ENCODE results near the gene DLG1. TPM values are rescaled to one million over a fixed set of nuclear protein-coding genes. Genes with fewer than 3 reads are reported as not detected.

The DLG1 gene
- total RNA-seq, 1 experiment from 2014 or later = 89.8 TPM

GRCh38 chr3:197296545-197296944 is 1.9 kb downstream of the DLG1 start:
- Histone ChIP-seq H3K4me1 (ENCODE audit: control insufficient read depth in 1 of 2, insufficient read depth in 2 of 2, low read length in 2 of 2) (peaks cover 11 to 17% of the 10 kb centered on the region in 2 experiments; a peak in 3 of 4 replicates), H3K79me2 (ENCODE audit: insufficient read depth, low read length) (peaks cover 62% of the 10 kb centered on the region), H3K36me3 (ENCODE audit: control insufficient read depth in 1 of 2, insufficient read depth in 2 of 2, low read length in 2 of 2) (peaks cover 15 to 18% of the 10 kb centered on the region in 2 experiments), H3K9ac (ENCODE audit: low read length) (peak overlapping the region; percentile 80), H3K27me3 (ENCODE audit: insufficient read depth, low read length) (no peaks in the 10 kb centered on the region), H3K27ac (ENCODE audit: low read depth, low read length) (no peak overlapping the region), H4K20me1 (ENCODE audit: insufficient read depth) (no peaks in the 10 kb centered on the region; the same call in 1 of the 2 replicates), H3K4me3 (replicated peaks in 1 of 2; ENCODE audit: low read depth in 1 of 2, low read length in 2 of 2) (peak overlapping the region; percentile 81 to 82), H3K9me2 (ENCODE audit: insufficient read depth) (no peaks in the 10 kb centered on the region), H3K9me3 (ENCODE audit: control insufficient read depth in 1 of 2, insufficient read depth in 1 of 2, low read depth in 1 of 2, low read length in 2 of 2) (no peaks in the 10 kb centered on the region), H3K4me2 (ENCODE audit: low read length) (peak overlapping the region; percentile 83), H2AFZ (ENCODE audit: low read depth, low read length, poor library complexity, severe bottlenecking) (no peak overlapping the region)
- DNase-seq (ENCODE audit: low read depth, low spot score) = no peak
- intact Hi-C loops (cut with micrococcal nuclease) = loop anchor here (5.0 kb wide), 1 partner anchor 161 kb away; no protein-coding TSS in a partner anchor
- POLR2A ChIA-PET = no interaction called here
- RAD21 ChIA-PET (ENCODE audit: low non-redundant PET in 1 of 2, low total read pairs in 2 of 2, uncharacterized antibody in 2 of 2, unreplicated experiment in 2 of 2) = no interaction called here
- no peak for ATAC-seq
- BruUV-seq (replicated peaks) = no TSS peak
- CTCF ChIA-PET = no interaction called here
- TF ChIP-seq ATF3 (IDR thresholded peaks at IDR 0.05) = no peak
- no peak for TF ChIP-seq EZH2 (IDR thresholded peaks at IDR 0.05)
- no peak for TF ChIP-seq JUND (IDR thresholded peaks at IDR 0.05)
- TF ChIP-seq EGR1 (IDR thresholded peaks at IDR 0.05; ENCODE audit: low read depth) = no peak
- no peak for TF ChIP-seq POLR2AphosphoS5 (IDR thresholded peaks at IDR 0.05; ENCODE audit: low read depth, low read length)
- TF ChIP-seq RAD21 (IDR thresholded peaks at IDR 0.05; ENCODE audit: low read depth) = no peak
- TF ChIP-seq CBX3 (IDR thresholded peaks at IDR 0.05; ENCODE audit: low read depth) = no peak
- no peak for TF ChIP-seq TCF7L2 (IDR thresholded peaks at IDR 0.05; ENCODE audit: borderline replicate concordance, extremely low read depth, insufficient read depth, insufficient read length)
- TF ChIP-seq SP1 (IDR thresholded peaks at IDR 0.05; ENCODE audit: low read depth) = no peak
- no peak for TF ChIP-seq ZBTB33 (IDR thresholded peaks at IDR 0.05; ENCODE audit: extremely low read depth, insufficient replicate concordance, low read length)

Data from HCT116 (cell line).